Gastroesophageal sphincter (tissue), 4 donors: ENCODE results near the gene CDC42BPB. TPM values are rescaled to one million over a fixed set of nuclear protein-coding genes. Genes with fewer than 3 reads are reported as not detected.

ENCODE experiments used
- ATAC-seq: fragments of 150-250 bp; one replicate; pipeline ENCODE4 v1.9.1; 2016; ENCODE audit warnings: mild to moderate bottlenecking, moderate library complexity
- H3K27ac ChIP-seq, 4 donors: fragments of 200-600 bp; sonication (generic) in 3 of 4; 1 replicate in 3 of 4; 2 replicates in 1 of 4; pipeline ENCODE4 v1.5.1; 2016 to 2019
- H3K27me3 ChIP-seq: fragments of 200-600 bp; sonication (generic); one replicate; pipeline ENCODE4 v1.5.1; 2019
- H3K36me3 ChIP-seq, 2 donors: fragments of 200-600 bp; sonication (generic); one replicate each; pipeline ENCODE4 v1.5.1; 2019; ENCODE audit warnings: control low read depth in 1 of 2
- H3K4me1 ChIP-seq, 3 donors: fragments of 200-600 bp; sonication (generic); 1 replicate in 2 of 3; 2 replicates in 1 of 3; pipeline ENCODE4 v1.5.1; 2016 to 2019; ENCODE audit warnings: control low read depth in 2 of 3
- H3K4me3 ChIP-seq, 2 donors: fragments of 200-600 bp; sonication (generic); one replicate each; pipeline ENCODE4 v1.5.1; 2019; ENCODE audit warnings: mild to moderate bottlenecking in 1 of 2, moderate library complexity in 1 of 2
- H3K9me3 ChIP-seq, 3 donors: fragments of 200-600 bp; sonication (generic); one replicate each; pipeline ENCODE4 v1.5.1; 2017 to 2019; ENCODE audit warnings: control low read depth in 2 of 3
- CTCF ChIP-seq, 4 experiments: fragments of 200-600 bp in 2 of 4; fragments of 450-650 bp in 2 of 4; sonication (generic) in 1 of 4; IDR thresholded peaks; one replicate each; pipeline ENCODE4 v1.5.1; 2017 to 2019; ENCODE audit warnings: antibody characterized with exemption in 4 of 4, mild to moderate bottlenecking in 2 of 4, moderate library complexity in 2 of 4
- EP300 ChIP-seq: sonication (generic); formaldehyde crosslinking; IDR thresholded peaks from one replicate; pipeline ENCODE4 v1.6.1; 2017; ENCODE audit warnings: antibody characterized with exemption, mild to moderate bottlenecking
- POLR2A ChIP-seq, 2 donors: fragments of 450-650 bp; IDR thresholded peaks; one replicate each; pipeline ENCODE4 v1.6.1; 2017; ENCODE audit warnings: antibody characterized with exemption in 2 of 2, mild to moderate bottlenecking in 2 of 2, moderate library complexity in 1 of 2
- POLR2AphosphoS5 ChIP-seq: sonication (generic); formaldehyde crosslinking; IDR thresholded peaks from one replicate; pipeline ENCODE4 v1.6.1; 2017; ENCODE audit warnings: antibody characterized with exemption
- WGBS, 2 donors: methylation state at CpG; one replicate each; pipeline ENCODE4 v1.1.5; 2018; ENCODE audit warnings: low coverage in 1 of 2; 5-methylcytosine and 5-hydroxymethylcytosine counted together
- total RNA-seq, 4 donors: library from RNA; depleted of rRNA; stranded (reverse); fragments of >200 nt; gene quantifications; one replicate each; pipeline ENCODE4 v1.1.0, GENCODE V29; 2016

CDC42BPB gene
- total RNA-seq, 4 donors from 2014 or later, result 86.7 to 151 (median 97.3) TPM

GRCh38 chr14:102926104-102926503 is 131.2 kb downstream of the CDC42BPB start:
- peaks cover 99% of the 10 kb centered on the region for H3K27me3 ChIP-seq
- H3K4me1 ChIP-seq, result peaks cover 9 to 49% (median 35%) of the 10 kb centered on the region in 3 donors
- no peaks in the 10 kb centered on the region for H3K36me3 ChIP-seq
- H3K4me3 ChIP-seq, result no peak overlapping the region
- 68% methylated on average over 8 of the region's 12 CpGs; no CpG with 5 or more reads in 1 of the 2 donors for WGBS, 2 donors
- no peaks in the 10 kb centered on the region for H3K9me3 ChIP-seq
- H3K27ac ChIP-seq, result no peak overlapping the region
- no peak for ATAC-seq
- TF ChIP-seq POLR2A (IDR thresholded peaks at IDR 0.05) (no peak), EP300 (no peak), CTCF (IDR thresholded peaks at IDR 0.05) (no peak), POLR2AphosphoS5 (no peak)

GRCh38 chr14:102925646-102926045 is 131.7 kb downstream of the CDC42BPB start:
- Histone ChIP-seq H3K27me3 (peaks cover 99% of the 10 kb centered on the region), H3K4me3 (no peak overlapping the region), H3K4me1 (peaks cover 9 to 47% (median 35%) of the 10 kb centered on the region in 3 donors)

GRCh38 chr14:102924632-102925588 is 132.4 kb downstream of the CDC42BPB start:
- Histone ChIP-seq H3K27ac (no peak overlapping the region), H3K27me3 (peaks cover 93% of the 10 kb centered on the region), H3K9me3 (no peaks in the 10 kb centered on the region), H3K36me3 (no peaks in the 10 kb centered on the region), H3K4me1 (peaks cover 9 to 40% (median 29%) of the 10 kb centered on the region in 3 donors), H3K4me3 (no peak overlapping the region)
- no peak for TF ChIP-seq POLR2A (IDR thresholded peaks at IDR 0.05)
- no peak for TF ChIP-seq CTCF (IDR thresholded peaks at IDR 0.05)
- TF ChIP-seq EP300, result no peak
- TF ChIP-seq POLR2AphosphoS5, result no peak
- 79 to 81% methylated on average over 6 to 13 of the region's 25 CpGs for WGBS, 2 donors
- ATAC-seq, result no peak

More at GRCh38 chr14:102925646-102926045, 131.7 kb downstream of the CDC42BPB start:
- 77 to 79% methylated on average over 4 of the region's 11 CpGs for WGBS, 2 donors
- no peak for ATAC-seq
- Histone ChIP-seq H3K9me3 (no peaks in the 10 kb centered on the region), H3K27ac (no peak overlapping the region), H3K36me3 (no peaks in the 10 kb centered on the region)
- no peak for TF ChIP-seq CTCF (IDR thresholded peaks at IDR 0.05)
- TF ChIP-seq EP300, result no peak
- no peak for TF ChIP-seq POLR2A (IDR thresholded peaks at IDR 0.05)
- no peak for TF ChIP-seq POLR2AphosphoS5

GRCh38 chr14:102923925-102924486 is 133.3 kb downstream of the CDC42BPB start:
- Histone ChIP-seq H3K4me1 (peaks cover 5 to 31% (median 19%) of the 10 kb centered on the region in 3 donors), H3K4me3 (no peak overlapping the region), H3K27me3 (peaks cover 84% of the 10 kb centered on the region), H3K9me3 (no peaks in the 10 kb centered on the region), H3K36me3 (no peaks in the 10 kb centered on the region), H3K27ac (no peak overlapping the region)
- no CpG with 5 or more reads among the region's 11 CpGs for WGBS, 2 donors
- no peak for TF ChIP-seq CTCF (IDR thresholded peaks at IDR 0.05)
- no peak for TF ChIP-seq POLR2AphosphoS5
- no peak for TF ChIP-seq EP300
- TF ChIP-seq POLR2A (IDR thresholded peaks at IDR 0.05), result no peak
- no peak for ATAC-seq
